ENCODE measurements around the gene ICE2. TPM values are rescaled to one million over a fixed set of nuclear protein-coding genes. Genes with fewer than 3 reads are reported as not detected.

Gene ICE2
- total RNA-seq, 4 donors from 2014 or later, result 14.6 to 34.9 (median 23.8) TPM

DNA sequence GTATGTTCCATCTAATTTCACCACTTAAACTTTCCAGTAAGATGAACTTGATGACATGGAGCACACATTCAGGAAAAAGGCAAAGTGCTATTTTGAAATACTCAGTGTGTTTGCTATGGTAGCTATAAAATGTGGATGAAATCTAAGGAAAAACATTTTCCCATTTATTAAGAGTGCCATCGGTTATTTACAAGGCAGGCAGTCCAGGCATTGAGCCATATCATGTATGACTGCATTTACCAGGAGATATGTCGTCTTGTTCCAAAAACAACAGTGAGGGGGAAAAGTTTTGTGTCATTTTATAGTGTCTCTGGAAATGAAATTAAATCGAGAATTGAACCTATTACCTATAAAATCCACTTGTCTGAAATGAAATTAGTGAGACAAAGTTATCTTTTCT is 94.9 kb downstream of the ICE2 start:
- Histone ChIP-seq H3K4me1 (peaks cover 0 to 92% (median 0%) of the 10 kb centered on the region in 3 donors), H3K27ac (no peak overlapping the region), H3K4me3 (no peak overlapping the region), H3K36me3 (peaks cover 3 to 55% of the 10 kb centered on the region in 2 donors), H3K27me3 (no peaks in the 10 kb centered on the region), H3K9me3 (no peaks in the 10 kb centered on the region)
- no peak for ATAC-seq
- TF ChIP-seq POLR2A (IDR thresholded peaks at IDR 0.05) (no peak), POLR2AphosphoS5 (IDR thresholded peaks at IDR 0.05) (no peak), CTCF (IDR thresholded peaks at IDR 0.05) (no peak), EP300 (IDR thresholded peaks at IDR 0.05) (no peak)
- WGBS, 2 donors (ENCODE audit: low coverage in 1 of 2), result 57 to 66% methylated on average over 3 of the region's 3 CpGs

DNA sequence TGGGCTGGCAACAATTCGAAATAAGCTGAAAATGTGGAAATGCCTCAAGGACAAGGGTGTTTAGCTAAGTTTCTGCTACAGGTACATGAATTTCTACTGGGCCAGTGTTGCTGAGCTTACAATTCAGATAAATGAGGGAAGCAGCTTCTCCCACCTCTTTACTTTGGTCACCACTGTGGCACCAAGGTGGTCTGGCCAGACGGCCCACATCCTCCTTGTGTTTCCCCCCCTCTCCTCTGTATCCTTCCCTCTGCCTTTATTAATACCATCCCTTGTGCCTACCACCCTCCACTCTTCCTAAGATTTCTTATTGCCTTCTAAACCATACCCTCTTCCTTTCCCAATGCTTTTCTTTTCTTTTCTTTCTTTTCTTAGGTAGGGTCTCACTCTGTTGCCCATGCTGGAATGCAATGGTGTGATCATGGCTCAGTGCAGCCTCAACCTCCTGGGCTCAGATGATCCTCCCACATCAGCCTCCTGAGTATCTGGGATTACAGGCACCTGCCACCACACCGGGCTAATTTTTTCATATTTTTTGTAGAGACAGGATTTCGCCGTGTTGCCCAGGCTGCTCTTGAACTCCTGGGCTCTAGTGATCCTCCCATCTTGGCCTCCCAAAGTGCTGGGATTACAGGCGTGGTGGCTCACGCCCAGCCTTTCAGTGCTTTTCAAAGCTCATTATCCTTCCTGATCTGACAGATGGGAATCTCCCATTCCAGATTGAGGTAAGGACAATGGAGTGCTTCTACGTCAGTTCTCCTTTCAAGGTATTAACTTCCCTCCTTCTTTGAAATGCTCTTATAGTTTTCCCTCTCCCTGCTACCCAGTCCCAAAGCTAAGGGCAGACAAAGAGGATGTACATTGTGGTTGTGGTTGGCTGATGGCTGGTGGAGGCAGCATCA is 95.9 kb downstream of the ICE2 start:
- Histone ChIP-seq H3K4me3 (no peak overlapping the region), H3K4me1 (peaks cover 0 to 93% (median 0%) of the 10 kb centered on the region in 3 donors), H3K27me3 (no peaks in the 10 kb centered on the region), H3K9me3 (no peaks in the 10 kb centered on the region), H3K27ac (no peak overlapping the region), H3K36me3 (peaks cover 3 to 64% of the 10 kb centered on the region in 2 donors)
- TF ChIP-seq EP300 (IDR thresholded peaks at IDR 0.05) (no peak), CTCF (IDR thresholded peaks at IDR 0.05) (no peak), POLR2A (IDR thresholded peaks at IDR 0.05) (no peak), POLR2AphosphoS5 (IDR thresholded peaks at IDR 0.05) (no peak)
- ATAC-seq, result no peak
- WGBS, 2 donors (ENCODE audit: low coverage in 1 of 2), result 78 to 85% methylated on average over 4 to 5 of the region's 8 CpGs

- Histone ChIP-seq H3K4me1 (peaks cover 0 to 93% (median 0%) of the 10 kb centered on the region in 3 donors), H3K27ac (peak overlapping the region in 1 of 4 donors; percentile 32), H3K9me3 (no peaks in the 10 kb centered on the region), H3K27me3 (no peaks in the 10 kb centered on the region), H3K4me3 (no peak overlapping the region), H3K36me3 (peaks cover 3 to 72% of the 10 kb centered on the region in 2 donors)
- no peak for TF ChIP-seq CTCF (IDR thresholded peaks at IDR 0.05)
- TF ChIP-seq EP300 (IDR thresholded peaks at IDR 0.05), result no peak
- no peak for TF ChIP-seq POLR2A (IDR thresholded peaks at IDR 0.05)
- no peak for TF ChIP-seq POLR2AphosphoS5 (IDR thresholded peaks at IDR 0.05)
- no peak for ATAC-seq
- WGBS, 2 donors (ENCODE audit: low coverage in 1 of 2), result 74 to 82% methylated on average over 8 of the region's 8 CpGs
Observed at GRCh38 chr15:60381148-60381788, 97.7 kb downstream of the ICE2 start.

DNA sequence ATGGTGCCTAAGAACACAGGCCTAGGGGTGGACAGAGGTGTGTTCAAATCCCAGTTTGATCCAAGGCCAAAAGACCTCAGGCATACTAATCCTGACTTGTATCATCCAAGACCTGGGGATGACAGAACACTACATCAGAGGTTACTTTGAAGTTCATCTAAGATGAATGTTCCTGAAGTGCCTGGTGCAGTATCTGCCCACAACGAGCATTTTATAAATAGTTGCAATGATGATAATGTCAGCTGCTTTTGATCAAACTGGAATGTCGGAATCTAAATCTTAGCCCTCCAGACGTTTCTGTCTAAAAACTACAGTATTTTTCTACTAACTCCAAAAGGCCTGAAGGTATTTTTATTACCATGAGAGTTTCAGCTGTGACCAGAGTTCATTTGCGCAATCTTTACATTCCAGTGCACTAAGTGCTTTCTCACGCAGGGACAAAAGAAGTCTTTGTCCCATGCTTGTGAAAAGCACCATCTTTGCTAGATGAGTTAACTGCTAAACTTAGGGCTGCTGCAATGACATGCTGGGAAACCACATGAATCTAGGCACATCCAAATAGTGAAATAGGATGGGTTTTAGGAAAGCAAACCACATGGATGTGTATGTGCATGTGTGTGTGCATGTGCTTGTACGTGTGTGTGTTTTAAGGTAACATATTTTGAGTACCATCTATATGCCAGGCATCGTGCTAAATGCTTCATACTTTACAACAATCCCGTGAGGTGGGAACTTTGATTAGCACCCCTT is 99.2 kb downstream of the ICE2 start:
- no peak for TF ChIP-seq POLR2A (IDR thresholded peaks at IDR 0.05)
- TF ChIP-seq POLR2AphosphoS5 (IDR thresholded peaks at IDR 0.05), result peak; percentile 40
- TF ChIP-seq EP300 (IDR thresholded peaks at IDR 0.05), result no peak
- TF ChIP-seq CTCF (IDR thresholded peaks at IDR 0.05), result no peak
- H3K9me3 ChIP-seq, result no peaks in the 10 kb centered on the region
- 58 to 62% methylated on average over 5 to 8 of the region's 8 CpGs for WGBS, 2 donors (ENCODE audit: low coverage in 1 of 2)
- peaks cover 5 to 93% (median 10%) of the 10 kb centered on the region in 3 donors for H3K4me1 ChIP-seq
- no peak for ATAC-seq
- no peaks in the 10 kb centered on the region for H3K27me3 ChIP-seq
- H3K27ac ChIP-seq, result peak overlapping the region in 2 of 4 donors; percentile 15 to 41
- H3K4me3 ChIP-seq, result no peak overlapping the region
- H3K36me3 ChIP-seq, result peaks cover 3 to 71% of the 10 kb centered on the region in 2 donors
